GM18907 (cell line): ENCODE results near the gene MTM1.

Source experiments
- ATAC-seq: cut with Tn5 transposase; IDR thresholded peaks from one replicate; pipeline ENCODE4 v1.9.1; 2021; ENCODE audit warnings: mild to moderate bottlenecking, moderate library complexity; ENCODE audit not compliant: unreplicated experiment

The MTM1 gene

DNA sequence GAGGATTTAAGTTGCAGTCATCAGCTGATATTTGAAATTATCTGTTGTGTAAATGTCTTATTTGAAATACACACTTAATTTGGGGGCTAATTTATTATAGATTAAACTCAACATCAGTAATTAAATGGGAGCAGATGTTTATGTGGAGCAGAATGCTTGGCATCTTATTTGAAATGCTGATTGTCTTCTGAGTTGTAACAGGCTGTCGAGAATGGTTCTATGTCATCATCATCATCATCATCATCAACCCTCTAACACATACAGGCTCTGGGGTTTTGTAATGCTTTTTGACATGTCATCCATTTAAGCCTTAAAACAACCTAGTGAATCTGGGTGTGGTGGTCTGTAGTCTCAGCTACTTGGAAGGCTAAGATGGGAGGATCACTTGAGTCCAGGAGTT lies 133.0 kb downstream of the MTM1 start:
- ATAC-seq = no peak

DNA sequence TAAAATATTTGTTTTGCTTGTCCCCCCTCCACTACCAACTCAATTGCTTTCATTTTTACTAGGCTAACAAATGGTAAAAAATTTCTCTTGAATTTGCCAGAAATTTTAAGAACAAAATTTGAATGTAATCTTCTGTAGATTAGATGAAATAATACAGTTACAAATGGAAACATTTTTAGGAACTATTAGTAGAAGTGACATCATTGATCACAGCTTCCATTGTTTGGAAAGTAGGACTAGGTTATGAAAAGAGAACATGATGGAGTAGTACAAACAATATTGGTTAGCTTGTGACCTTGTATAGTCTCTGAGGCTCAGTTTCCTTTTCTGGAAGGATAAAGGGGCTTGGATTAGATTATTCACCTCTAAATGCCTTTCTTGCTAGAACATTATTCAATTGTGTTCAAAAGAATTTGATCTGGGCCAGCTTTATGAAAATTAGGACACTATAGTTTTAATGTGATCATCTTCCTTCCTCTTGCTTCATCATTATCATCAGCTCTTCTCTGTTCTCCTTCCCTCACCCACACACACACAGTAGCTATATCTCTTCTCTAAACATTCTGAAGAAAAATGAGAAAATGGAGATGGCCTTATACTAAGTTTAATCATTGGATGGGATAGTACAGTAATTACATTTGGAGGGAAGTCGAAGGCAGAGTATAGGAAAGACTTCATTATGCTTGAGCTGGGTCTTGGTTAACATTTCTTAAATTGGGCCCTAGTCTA lies 134.7 kb downstream of the MTM1 start:
- no peak for ATAC-seq

DNA sequence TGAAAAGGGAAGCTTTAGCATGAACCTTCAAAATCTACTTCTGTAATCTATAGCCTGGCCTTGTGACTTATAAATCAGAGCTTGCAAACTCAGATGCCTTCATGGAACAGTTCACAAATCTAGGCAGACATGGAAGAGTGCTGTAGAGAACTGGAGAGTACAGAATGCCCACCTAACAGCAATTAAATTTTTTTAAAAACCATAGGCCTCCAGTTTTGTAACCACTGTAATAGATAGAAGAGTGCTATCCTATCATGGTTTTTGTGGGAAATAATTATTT lies 135.2 kb downstream of the MTM1 start:
- ATAC-seq = no peak

DNA sequence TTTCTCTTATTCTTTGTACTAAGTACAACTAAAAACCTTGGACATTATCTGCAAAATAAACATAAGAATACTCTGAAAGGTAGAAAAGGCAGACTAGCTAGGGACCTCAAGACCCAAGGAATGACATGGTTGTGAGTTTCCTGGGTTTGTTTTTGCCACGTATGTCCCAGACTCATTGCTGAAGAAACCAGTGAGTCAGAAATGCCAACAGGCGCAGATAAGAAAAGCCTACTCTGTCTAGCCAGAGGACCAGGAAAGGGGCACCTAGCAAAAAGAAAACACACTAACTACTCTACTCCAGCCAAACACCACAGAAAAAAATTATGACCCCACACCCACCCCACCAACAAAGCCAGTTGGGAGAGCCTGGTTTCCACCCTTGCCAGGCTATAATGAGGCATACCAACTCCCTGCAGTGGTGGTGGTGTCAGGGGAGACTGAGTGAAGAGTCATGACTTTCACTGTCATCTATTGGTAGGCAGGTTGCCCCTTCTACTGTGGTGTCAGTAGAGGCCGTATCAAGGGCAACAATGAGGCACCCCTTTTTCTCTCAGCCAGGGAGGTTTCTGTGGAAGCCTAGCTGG lies 135.7 kb downstream of the MTM1 start:
- no peak for ATAC-seq

DNA sequence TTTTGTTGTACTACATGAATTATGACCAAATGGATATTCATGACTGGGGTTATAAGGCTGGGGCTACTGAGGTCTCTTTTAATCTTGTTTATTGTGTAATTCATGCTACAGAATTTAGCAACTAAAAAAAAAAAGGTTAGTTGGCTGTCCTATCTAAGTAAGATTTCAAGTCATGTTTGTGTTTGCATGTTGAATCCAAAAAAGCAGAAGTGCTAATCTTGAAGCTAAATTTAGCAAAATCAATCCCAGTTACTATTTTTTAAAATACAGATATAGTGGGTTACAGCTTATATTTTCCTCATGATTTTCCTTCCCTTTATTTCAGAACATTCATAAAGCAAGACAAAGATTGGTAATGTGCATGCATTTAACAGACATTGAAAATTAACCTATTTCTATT lies 144.2 kb downstream of the MTM1 start:
- no peak for ATAC-seq

DNA sequence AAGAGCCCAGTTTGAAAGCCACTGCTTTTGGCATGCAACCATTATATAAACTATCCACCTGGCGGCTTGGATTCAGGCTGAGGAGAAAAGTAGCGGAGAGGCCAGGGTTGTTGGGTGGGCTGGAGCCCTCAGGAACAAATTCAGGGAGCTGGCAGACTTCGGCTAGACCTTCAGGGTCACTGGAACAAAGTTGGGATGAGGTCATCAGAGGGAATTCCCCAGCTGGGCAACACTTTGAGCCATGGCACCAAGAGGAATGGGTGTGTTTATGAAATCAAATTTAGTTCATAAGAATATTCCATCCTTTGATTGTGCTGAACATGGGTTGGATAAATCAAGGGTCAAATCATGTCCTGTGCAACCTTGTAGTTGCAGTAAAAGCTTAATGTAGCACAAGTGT lies 146.8 kb downstream of the MTM1 start:
- ATAC-seq = no peak

DNA sequence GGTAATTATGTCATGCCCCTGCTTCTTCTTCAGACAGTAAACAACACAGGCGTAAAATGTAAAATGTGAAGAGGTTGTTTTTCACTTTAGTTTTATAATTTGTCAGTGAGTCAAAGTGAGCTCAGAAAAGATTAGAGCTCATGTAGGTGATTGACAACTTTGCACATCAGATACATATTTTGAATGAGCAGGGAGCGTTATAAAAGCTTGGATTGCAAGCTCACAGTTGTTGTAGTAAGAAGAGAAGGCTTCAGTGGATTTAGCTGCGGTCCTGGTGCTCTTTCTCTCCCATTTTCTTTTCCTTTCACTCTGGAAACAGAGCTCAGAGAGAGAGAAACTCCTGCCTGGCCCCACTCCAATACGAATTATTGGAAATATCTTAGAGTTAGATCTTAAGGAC lies 151.2 kb downstream of the MTM1 start:
- ATAC-seq = no peak
